HepG2 (cell line): ENCODE results near the gene BLCAP. TPM values are rescaled to one million over a fixed set of nuclear protein-coding genes. Genes with fewer than 3 reads are reported as not detected.

Experiments
- HDAC6 ChIP-seq: fragments of 200-600 bp; sonication (generic); IDR thresholded peaks from 2 replicates; pipeline ENCODE4 v1.7.0; 2017; ENCODE audit warnings: mild to moderate bottlenecking, antibody characterized with exemption, low read length, low read depth
- JUNB ChIP-seq: sonication (generic); formaldehyde crosslinking; IDR thresholded peaks from 2 replicates; pipeline ENCODE4 v1.8.0; 2022; ENCODE audit warnings: missing genetic modification reagents, mild to moderate bottlenecking, borderline replicate concordance
- KDM6A ChIP-seq: IDR thresholded peaks from 2 replicates; pipeline ENCODE4 v1.6.1; 2016; ENCODE audit warnings: low read depth
- MATR3 ChIP-seq: sonication (generic); formaldehyde crosslinking; IDR thresholded peaks from 2 replicates; pipeline ENCODE4 v1.4.0; 2020; ENCODE audit warnings: missing genetic modification reagents
- SMYD3 ChIP-seq: sonication (generic); formaldehyde crosslinking; IDR thresholded peaks from 2 replicates; pipeline ENCODE4 v1.8.1; 2023; ENCODE audit warnings: mild to moderate bottlenecking, missing genetic modification reagents
- SNAPC2 ChIP-seq: sonication (generic); formaldehyde crosslinking; IDR thresholded peaks from 2 replicates; pipeline ENCODE4 v1.8.1; 2022; ENCODE audit warnings: mild to moderate bottlenecking, missing genetic modification reagents
- TCF7L2 ChIP-seq: IDR thresholded peaks from 2 replicates; pipeline ENCODE4 v1.6.1; 2011; ENCODE audit warnings: mild to moderate bottlenecking, low read depth, low read length, moderate library complexity
- ZBTB42 ChIP-seq: sonication (generic); formaldehyde crosslinking; IDR thresholded peaks from 2 replicates; pipeline ENCODE4 v1.5.0; 2020; ENCODE audit warnings: mild to moderate bottlenecking, missing genetic modification reagents
- ZBTB7A ChIP-seq: sonication (generic); formaldehyde crosslinking; IDR thresholded peaks from 2 replicates; pipeline ENCODE4 v1.8.0; 2022; ENCODE audit warnings: mild to moderate bottlenecking, missing genetic modification reagents
- ZNF232 ChIP-seq: sonication (generic); formaldehyde crosslinking; IDR thresholded peaks from 2 replicates; pipeline ENCODE4 v1.4.0; 2020; ENCODE audit warnings: missing genetic modification reagents, borderline replicate concordance
- ZNF660 ChIP-seq: sonication (generic); formaldehyde crosslinking; IDR thresholded peaks from 2 replicates; pipeline ENCODE4 v1.5.1; 2020; ENCODE audit warnings: mild to moderate bottlenecking, low read depth, missing genetic modification reagents, borderline replicate concordance
- ZNF709 ChIP-seq: sonication (generic); formaldehyde crosslinking; IDR thresholded peaks from 2 replicates; pipeline ENCODE4 v1.5.0; 2020; ENCODE audit warnings: mild to moderate bottlenecking, missing genetic modification reagents
- ZNF776 ChIP-seq: sonication (generic); formaldehyde crosslinking; IDR thresholded peaks from 2 replicates; pipeline ENCODE4 v1.4.0; 2020; ENCODE audit warnings: mild to moderate bottlenecking, missing genetic modification reagents
- polyA plus RNA-seq, 8 experiments: library from polyadenylated mRNA; depleted of rRNA in 3 of 8; stranded (reverse) in 7 of 8; unstranded in 1 of 8; fragments of >200 nt; fragmentation: Illumina TruSeq in 4 of 8; extraction: Trizol in 4 of 8; gene quantifications; 2 replicates each; pipeline versions ENCODE4 v1.2.1 to v1.2.3, GENCODE V29; 2011 to 2016; ENCODE audit warnings: low read depth in 4 of 8, missing spikeins in 1 of 8, mixed read lengths in 1 of 8; ENCODE audit not compliant: insufficient read depth in 1 of 8
- total RNA-seq, 5 experiments: library from RNA; depleted of rRNA; stranded (reverse); fragments of >200 nt; fragmentation: Illumina TruSeq; extraction: Trizol; gene quantifications; 2 replicates each; pipeline ENCODE4 v1.2.3, GENCODE V29; 2016; ENCODE audit warnings: low read depth in 1 of 5
- TF ChIP-seq, protein P1 (sequence below): IDR thresholded peaks from 2 replicates; pipeline ENCODE4 v1.6.1; 2016; ENCODE audit warnings: missing genetic modification reagents, missing compliant biosample characterization
- TF ChIP-seq, protein P2 (sequence below): IDR thresholded peaks from 2 replicates; pipeline ENCODE4 v1.6.1; 2016; ENCODE audit warnings: low read depth
- TF ChIP-seq, protein P3 (sequence below): sonication (generic); formaldehyde crosslinking; IDR thresholded peaks from 2 replicates; pipeline ENCODE4 v1.5.0; 2020; ENCODE audit warnings: mild to moderate bottlenecking, missing genetic modification reagents
- TF ChIP-seq, protein P4 (sequence below): sonication (generic); formaldehyde crosslinking; IDR thresholded peaks from 2 replicates; pipeline ENCODE4 v1.5.0; 2020; ENCODE audit warnings: mild to moderate bottlenecking, missing genetic modification reagents, moderate library complexity
- TF ChIP-seq, protein P5 (sequence below): sonication (generic); formaldehyde crosslinking; IDR thresholded peaks from 2 replicates; pipeline ENCODE4 v1.4.0; 2020; ENCODE audit warnings: missing genetic modification reagents
- TF ChIP-seq, protein P6 (sequence below): sonication (generic); formaldehyde crosslinking; IDR thresholded peaks from 2 replicates; pipeline ENCODE4 v1.4.0; 2020; ENCODE audit warnings: mild to moderate bottlenecking, missing genetic modification reagents, borderline replicate concordance

Gene BLCAP
- total and polyA plus RNA-seq, 2 of the 13 experiments (the other 11 are each of a cell fraction or from before 2014, with no cell fraction given): 52.4 to 86.8 TPM

DNA sequence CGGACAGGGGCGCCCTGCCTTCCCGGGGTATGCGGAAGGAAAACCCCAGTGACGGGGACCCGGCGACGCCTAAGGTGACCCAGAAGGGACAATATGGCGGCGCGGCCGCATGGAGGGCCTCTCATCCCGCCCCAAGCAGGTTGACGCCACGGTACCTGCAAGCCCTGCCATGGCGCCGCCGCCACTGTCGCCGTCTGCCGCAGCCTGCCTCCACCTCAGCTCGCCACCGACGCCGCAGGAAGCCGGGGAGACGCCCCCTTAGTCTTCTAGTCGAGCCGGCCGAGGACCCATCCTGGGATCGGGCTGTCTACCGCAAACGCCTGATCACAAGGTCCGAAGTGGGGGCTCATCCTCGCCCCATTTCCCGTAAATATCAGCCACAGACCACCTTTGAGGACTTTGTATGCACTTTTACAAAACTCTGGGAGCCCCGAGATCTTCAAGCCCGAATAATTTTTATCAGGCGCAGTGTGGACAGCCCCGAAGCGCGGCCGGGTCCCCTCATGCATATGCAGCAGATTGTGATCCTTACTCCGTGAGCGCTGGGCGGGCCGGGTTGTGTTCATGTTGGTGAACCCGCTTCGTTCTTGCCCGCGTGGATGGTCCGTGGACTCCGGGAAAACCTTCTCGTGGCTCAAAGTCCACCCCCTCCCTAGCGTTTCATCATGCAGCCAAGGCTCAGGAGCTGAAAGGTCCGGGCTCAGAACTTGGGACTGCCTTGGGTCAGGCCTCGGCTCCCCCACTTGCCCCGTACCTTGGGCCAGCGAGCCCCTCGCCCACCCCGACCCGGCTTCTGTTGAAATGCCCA lies at the start of gene BLCAP (continued):
- TF ChIP-seq ZNF232 (CRISPR knock-in tag) (peak; percentile 44; the same call in 1 of the 2 replicates), SNAPC2 (CRISPR knock-in tag) (peak; percentile 92; the same call in 1 of the 2 replicates), ZBTB42 (CRISPR knock-in tag) (peak; percentile 43; the same call in 1 of the 2 replicates), ZNF776 (CRISPR knock-in tag) (no peak; the same call in 1 of the 2 replicates), KDM6A (peak; percentile 33), ZNF660 (CRISPR knock-in tag) (0 out of 2 replicates have a peak, but pooled peaks have one; percentile 68), SMYD3 (CRISPR knock-in tag) (peak; percentile 83; the same call in 1 of the 2 replicates), TCF7L2 (no peak), ZNF709 (CRISPR knock-in tag) (no peak; the same call in 1 of the 2 replicates), HDAC6 (peak; percentile 98; the same call in 1 of the 2 replicates), ZBTB7A (CRISPR knock-in tag) (peak; percentile 89), JUNB (CRISPR knock-in tag) (no peak; the same call in 1 of the 2 replicates), MATR3 (CRISPR knock-in tag) (no peak)
- TF ChIP-seq, protein P1, sequence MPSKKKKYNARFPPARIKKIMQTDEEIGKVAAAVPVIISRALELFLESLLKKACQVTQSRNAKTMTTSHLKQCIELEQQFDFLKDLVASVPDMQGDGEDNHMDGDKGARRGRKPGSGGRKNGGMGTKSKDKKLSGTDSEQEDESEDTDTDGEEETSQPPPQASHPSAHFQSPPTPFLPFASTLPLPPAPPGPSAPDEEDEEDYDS: peak; percentile 97
- TF ChIP-seq, protein P2, sequence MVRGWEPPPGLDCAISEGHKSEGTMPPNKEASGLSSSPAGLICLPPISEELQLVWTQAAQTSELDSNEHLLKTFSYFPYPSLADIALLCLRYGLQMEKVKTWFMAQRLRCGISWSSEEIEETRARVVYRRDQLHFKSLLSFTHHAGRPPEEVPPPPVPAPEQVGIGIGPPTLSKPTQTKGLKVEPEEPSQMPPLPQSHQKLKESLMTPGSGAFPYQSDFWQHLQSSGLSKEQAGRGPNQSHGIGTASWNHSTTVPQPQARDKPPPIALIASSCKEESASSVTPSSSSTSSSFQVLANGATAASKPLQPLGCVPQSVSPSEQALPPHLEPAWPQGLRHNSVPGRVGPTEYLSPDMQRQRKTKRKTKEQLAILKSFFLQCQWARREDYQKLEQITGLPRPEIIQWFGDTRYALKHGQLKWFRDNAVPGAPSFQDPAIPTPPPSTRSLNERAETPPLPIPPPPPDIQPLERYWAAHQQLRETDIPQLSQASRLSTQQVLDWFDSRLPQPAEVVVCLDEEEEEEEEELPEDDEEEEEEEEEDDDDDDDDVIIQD (CRISPR knock-in tag): peak; percentile 23; the same call in 1 of the 2 replicates
- TF ChIP-seq, protein P3, sequence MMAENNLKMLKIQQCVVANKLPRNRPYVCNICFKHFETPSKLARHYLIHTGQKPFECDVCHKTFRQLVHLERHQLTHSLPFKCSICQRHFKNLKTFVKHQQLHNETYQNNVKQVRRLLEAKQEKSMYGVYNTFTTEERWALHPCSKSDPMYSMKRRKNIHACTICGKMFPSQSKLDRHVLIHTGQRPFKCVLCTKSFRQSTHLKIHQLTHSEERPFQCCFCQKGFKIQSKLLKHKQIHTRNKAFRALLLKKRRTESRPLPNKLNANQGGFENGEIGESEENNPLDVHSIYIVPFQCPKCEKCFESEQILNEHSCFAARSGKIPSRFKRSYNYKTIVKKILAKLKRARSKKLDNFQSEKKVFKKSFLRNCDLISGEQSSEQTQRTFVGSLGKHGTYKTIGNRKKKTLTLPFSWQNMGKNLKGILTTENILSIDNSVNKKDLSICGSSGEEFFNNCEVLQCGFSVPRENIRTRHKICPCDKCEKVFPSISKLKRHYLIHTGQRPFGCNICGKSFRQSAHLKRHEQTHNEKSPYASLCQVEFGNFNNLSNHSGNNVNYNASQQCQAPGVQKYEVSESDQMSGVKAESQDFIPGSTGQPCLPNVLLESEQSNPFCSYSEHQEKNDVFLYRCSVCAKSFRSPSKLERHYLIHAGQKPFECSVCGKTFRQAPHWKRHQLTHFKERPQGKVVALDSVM: peak; percentile 69; the same call in 1 of the 2 replicates
- TF ChIP-seq, protein P4, sequence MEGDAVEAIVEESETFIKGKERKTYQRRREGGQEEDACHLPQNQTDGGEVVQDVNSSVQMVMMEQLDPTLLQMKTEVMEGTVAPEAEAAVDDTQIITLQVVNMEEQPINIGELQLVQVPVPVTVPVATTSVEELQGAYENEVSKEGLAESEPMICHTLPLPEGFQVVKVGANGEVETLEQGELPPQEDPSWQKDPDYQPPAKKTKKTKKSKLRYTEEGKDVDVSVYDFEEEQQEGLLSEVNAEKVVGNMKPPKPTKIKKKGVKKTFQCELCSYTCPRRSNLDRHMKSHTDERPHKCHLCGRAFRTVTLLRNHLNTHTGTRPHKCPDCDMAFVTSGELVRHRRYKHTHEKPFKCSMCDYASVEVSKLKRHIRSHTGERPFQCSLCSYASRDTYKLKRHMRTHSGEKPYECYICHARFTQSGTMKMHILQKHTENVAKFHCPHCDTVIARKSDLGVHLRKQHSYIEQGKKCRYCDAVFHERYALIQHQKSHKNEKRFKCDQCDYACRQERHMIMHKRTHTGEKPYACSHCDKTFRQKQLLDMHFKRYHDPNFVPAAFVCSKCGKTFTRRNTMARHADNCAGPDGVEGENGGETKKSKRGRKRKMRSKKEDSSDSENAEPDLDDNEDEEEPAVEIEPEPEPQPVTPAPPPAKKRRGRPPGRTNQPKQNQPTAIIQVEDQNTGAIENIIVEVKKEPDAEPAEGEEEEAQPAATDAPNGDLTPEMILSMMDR (CRISPR knock-in tag): peak; percentile 39
- TF ChIP-seq, protein P5, sequence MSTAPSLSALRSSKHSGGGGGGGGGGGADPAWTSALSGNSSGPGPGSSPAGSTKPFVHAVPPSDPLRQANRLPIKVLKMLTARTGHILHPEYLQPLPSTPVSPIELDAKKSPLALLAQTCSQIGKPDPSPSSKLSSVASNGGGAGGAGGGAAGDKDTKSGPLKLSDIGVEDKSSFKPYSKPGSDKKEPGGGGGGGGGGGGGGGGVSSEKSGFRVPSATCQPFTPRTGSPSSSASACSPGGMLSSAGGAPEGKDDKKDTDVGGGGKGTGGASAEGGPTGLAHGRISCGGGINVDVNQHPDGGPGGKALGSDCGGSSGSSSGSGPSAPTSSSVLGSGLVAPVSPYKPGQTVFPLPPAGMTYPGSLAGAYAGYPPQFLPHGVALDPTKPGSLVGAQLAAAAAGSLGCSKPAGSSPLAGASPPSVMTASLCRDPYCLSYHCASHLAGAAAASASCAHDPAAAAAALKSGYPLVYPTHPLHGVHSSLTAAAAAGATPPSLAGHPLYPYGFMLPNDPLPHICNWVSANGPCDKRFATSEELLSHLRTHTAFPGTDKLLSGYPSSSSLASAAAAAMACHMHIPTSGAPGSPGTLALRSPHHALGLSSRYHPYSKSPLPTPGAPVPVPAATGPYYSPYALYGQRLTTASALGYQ (CRISPR knock-in tag): peak; percentile 72; the same call in 1 of the 2 replicates
- TF ChIP-seq, protein P6, sequence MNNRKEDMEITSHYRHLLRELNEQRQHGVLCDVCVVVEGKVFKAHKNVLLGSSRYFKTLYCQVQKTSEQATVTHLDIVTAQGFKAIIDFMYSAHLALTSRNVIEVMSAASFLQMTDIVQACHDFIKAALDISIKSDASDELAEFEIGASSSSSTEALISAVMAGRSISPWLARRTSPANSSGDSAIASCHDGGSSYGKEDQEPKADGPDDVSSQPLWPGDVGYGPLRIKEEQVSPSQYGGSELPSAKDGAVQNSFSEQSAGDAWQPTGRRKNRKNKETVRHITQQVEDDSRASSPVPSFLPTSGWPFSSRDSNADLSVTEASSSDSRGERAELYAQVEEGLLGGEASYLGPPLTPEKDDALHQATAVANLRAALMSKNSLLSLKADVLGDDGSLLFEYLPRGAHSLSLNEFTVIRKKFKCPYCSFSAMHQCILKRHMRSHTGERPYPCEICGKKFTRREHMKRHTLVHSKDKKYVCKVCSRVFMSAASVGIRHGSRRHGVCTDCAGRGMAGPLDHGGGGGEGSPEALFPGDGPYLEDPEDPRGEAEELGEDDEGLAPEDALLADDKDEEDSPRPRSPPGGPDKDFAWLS (CRISPR knock-in tag): no peak
